Measurements from ENCODE around the gene CALY.

CALY gene

GRCh38 chr10:133283931-133284330, 52.8 kb downstream of the CALY start:
- DNase-seq, result no peak

GRCh38 chr10:133282846-133283390, 53.8 kb downstream of the CALY start:
- no peak for DNase-seq

GRCh38 chr10:133281628-133282372, 54.9 kb downstream of the CALY start:
- no peak for DNase-seq

- no peak for DNase-seq
Measured at GRCh38 chr10:133281084-133281483, 55.6 kb downstream of the CALY start.

- no peak for DNase-seq
Measured at GRCh38 chr10:133280391-133281059, 56.2 kb downstream of the CALY start.

- peak; percentile 55 to 78 (median 74) for DNase-seq
Measured at GRCh38 chr10:133279326-133280226, 57.1 kb downstream of the CALY start.

- DNase-seq, result peak; percentile 83 to 91 (median 88)
Measured at GRCh38 chr10:133278577-133279265, 58.0 kb downstream of the CALY start.

GRCh38 chr10:133277993-133278576, 58.6 kb downstream of the CALY start:
- DNase-seq, result peak; percentile 71 to 85 (median 76)

GRCh38 chr10:133277277-133277992, 59.3 kb downstream of the CALY start:
- DNase-seq, result no peak

- peak; percentile 50 to 81 (median 55) for DNase-seq
Measured at GRCh38 chr10:133276435-133277201, 60.1 kb downstream of the CALY start, which contains the start of gene ADAM8. Gene ADAM8 (minus strand): TSS chr10:133276868. CDS start chr10:133276817, 51 bp downstream.

GRCh38 chr10:133276100-133276434, 60.6 kb downstream of the CALY start:
- no peak for DNase-seq

- peak; percentile 37 to 70 (median 58) for DNase-seq
Measured at GRCh38 chr10:133275684-133276092, 61.0 kb downstream of the CALY start.

GRCh38 chr10:133274751-133275683, 61.7 kb downstream of the CALY start:
- peak; percentile 28 to 49 (median 40) for DNase-seq

All from suppressor macrophage (primary cell).